Right lobe of liver (tissue), 6 donors: ENCODE data around the gene CTDSPL. TPM values are rescaled to one million over a fixed set of nuclear protein-coding genes. Genes with fewer than 3 reads are reported as not detected.
A peak's percentile ranks its signal among the peaks of the same experiment; 100 is the strongest.

Experiments used
- ATAC-seq, 4 donors: fragments of 200-7000 bp; cut with Tn5 transposase; one replicate each; pipeline ENCODE4 v1.9.1; 2020; ENCODE audit warnings: mild to moderate bottlenecking in 4 of 4, moderate library complexity in 4 of 4
- DNase-seq, 3 donors: peaks; one replicate each; pipeline ENCODE4 v3.0.0-alpha.2; 2020
- H3K27ac ChIP-seq, 3 donors: fragments of 200-600 bp; one replicate each; pipeline ENCODE4 v1.8.0; 2022
- H3K27me3 ChIP-seq, 2 donors: fragments of 200-600 bp; one replicate each; pipeline ENCODE4 v1.8.0; 2022
- H3K36me3 ChIP-seq, 4 donors: fragments of 200-600 bp; sonication (generic) in 1 of 4; one replicate each; pipeline versions ENCODE4 v1.5.1 to v1.8.0; 2017 to 2022; ENCODE audit warnings: control low read depth in 1 of 4
- H3K4me1 ChIP-seq, 4 donors: fragments of 200-600 bp; sonication (generic) in 1 of 4; one replicate each; pipeline versions ENCODE4 v1.5.1 to v1.8.0; 2017 to 2022; ENCODE audit warnings: control low read depth in 1 of 4
- H3K4me3 ChIP-seq, 3 donors: fragments of 200-600 bp; one replicate each; pipeline ENCODE4 v1.8.0; 2022
- H3K9me3 ChIP-seq, 4 donors: fragments of 200-600 bp; sonication (generic) in 1 of 4; one replicate each; pipeline versions ENCODE4 v1.5.1 to v1.8.0; 2017 to 2022; ENCODE audit warnings: control low read depth in 1 of 4
- POLR2A ChIP-seq: fragments of 450-650 bp; IDR thresholded peaks from one replicate; pipeline ENCODE4 v1.6.1; 2017; ENCODE audit warnings: antibody characterized with exemption, mild to moderate bottlenecking
- WGBS: methylation state at CpG from one replicate; pipeline ENCODE4 v1.1.6; 2018; ENCODE audit warnings: low coverage, low lambda C conversion rate; ENCODE audit not compliant: insufficient coverage; ENCODE audit errors: missing lambda C conversion rate; 5-methylcytosine and 5-hydroxymethylcytosine counted together
- intact Hi-C, 2 donors: fragments of 100-400 bp; cut with DNase I; formaldehyde crosslinking; loops; one replicate each; pipeline versions ENCODE4 v1.11.2 to v1.14.1; 2022
- total RNA-seq, 6 experiments: library from RNA; depleted of rRNA in 2 of 6; stranded (reverse); fragments of >200 nt in 2 of 6; fragmentation: NEBNext Ultra II Directional in 3 of 6; extraction: Animal tissue kit (Norgen Biotek cat#: 25700) in 3 of 6; gene quantifications; one replicate each; pipeline versions ENCODE4 v1.1.0 to v1.2.4, GENCODE V29; 2016 to 2023
- TF ChIP-seq, protein P1 (sequence below), 4 donors: fragments of 200-600 bp in 3 of 4; fragments of 450-650 bp in 1 of 4; IDR thresholded peaks; one replicate each; pipeline versions ENCODE4 v1.5.1 to v1.8.0; 2016 to 2022; ENCODE audit warnings: antibody characterized with exemption in 4 of 4, mild to moderate bottlenecking in 2 of 4
- donor health status: DM: no; HTN: yes; CAD: no.
- donor health status: DM: no; HTN: no; CAD: no.
- donor health status: DM: no; HTN: no; CAD: no.
- donor health status: DM: no; HTN: yes; CAD: no.
- donor health status: DM: no; HTN: yes; CAD: no.

The CTDSPL gene
- total RNA-seq, 6 experiments from 2014 or later = 14.9 to 22.8 (median 18.0) TPM

- DNase-seq = peak; percentile 73 to 88 (median 86)
- peak; percentile 68 for TF ChIP-seq POLR2A
- TF ChIP-seq, protein P1, sequence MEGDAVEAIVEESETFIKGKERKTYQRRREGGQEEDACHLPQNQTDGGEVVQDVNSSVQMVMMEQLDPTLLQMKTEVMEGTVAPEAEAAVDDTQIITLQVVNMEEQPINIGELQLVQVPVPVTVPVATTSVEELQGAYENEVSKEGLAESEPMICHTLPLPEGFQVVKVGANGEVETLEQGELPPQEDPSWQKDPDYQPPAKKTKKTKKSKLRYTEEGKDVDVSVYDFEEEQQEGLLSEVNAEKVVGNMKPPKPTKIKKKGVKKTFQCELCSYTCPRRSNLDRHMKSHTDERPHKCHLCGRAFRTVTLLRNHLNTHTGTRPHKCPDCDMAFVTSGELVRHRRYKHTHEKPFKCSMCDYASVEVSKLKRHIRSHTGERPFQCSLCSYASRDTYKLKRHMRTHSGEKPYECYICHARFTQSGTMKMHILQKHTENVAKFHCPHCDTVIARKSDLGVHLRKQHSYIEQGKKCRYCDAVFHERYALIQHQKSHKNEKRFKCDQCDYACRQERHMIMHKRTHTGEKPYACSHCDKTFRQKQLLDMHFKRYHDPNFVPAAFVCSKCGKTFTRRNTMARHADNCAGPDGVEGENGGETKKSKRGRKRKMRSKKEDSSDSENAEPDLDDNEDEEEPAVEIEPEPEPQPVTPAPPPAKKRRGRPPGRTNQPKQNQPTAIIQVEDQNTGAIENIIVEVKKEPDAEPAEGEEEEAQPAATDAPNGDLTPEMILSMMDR (IDR thresholded peaks at IDR 0.05) = no peak
- Histone ChIP-seq H3K9me3 (no peaks in the 10 kb centered on the region), H3K27ac (peak overlapping the region; percentile 52 to 81 (median 64)), H3K27me3 (no peaks in the 10 kb centered on the region), H3K4me1 (peaks cover 0 to 7% (median 3%) of the 10 kb centered on the region in 4 donors), H3K36me3 (no peaks in the 10 kb centered on the region), H3K4me3 (peak overlapping the region; percentile 46 to 59 (median 49))
- ATAC-seq = peak; percentile 43 to 64 (median 62)
- intact Hi-C loops = no loop called here
- WGBS = 19% methylated on average over 27 of the region's 49 CpGs
Measured at GRCh38 chr3:37993820-37994638, 132.3 kb downstream of the CTDSPL start.

DNA sequence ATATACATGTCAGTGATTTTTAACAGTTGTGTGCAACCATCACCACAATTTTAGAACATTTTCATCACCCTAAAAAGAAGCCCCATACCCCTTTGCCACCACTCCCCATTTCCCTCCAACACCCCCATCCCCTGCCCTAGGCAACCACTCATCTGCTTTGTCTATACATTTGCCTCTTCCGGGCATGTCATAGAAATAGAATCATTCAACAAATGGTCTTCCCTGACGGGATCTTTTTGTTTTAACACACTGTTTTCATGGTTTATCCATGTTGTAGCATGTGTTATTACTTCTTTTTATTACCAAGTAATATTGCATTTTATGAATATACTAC, 132.9 kb downstream of the CTDSPL start:
- H3K4me1 ChIP-seq = peaks cover 0 to 7% (median 3%) of the 10 kb centered on the region in 4 donors
- no peaks in the 10 kb centered on the region for H3K9me3 ChIP-seq
- H3K27ac ChIP-seq = peak overlapping the region; percentile 52 to 81 (median 64)
- intact Hi-C loops = no loop called here
- DNase-seq = no peak
- TF ChIP-seq POLR2A = no peak
- TF ChIP-seq, protein P1 (IDR thresholded peaks at IDR 0.05) = no peak
- 55% methylated on average over 2 of the region's 2 CpGs for WGBS
- no peaks in the 10 kb centered on the region for H3K27me3 ChIP-seq
- no peak for ATAC-seq
- peak overlapping the region; percentile 46 to 59 (median 49) for H3K4me3 ChIP-seq
- H3K36me3 ChIP-seq = no peaks in the 10 kb centered on the region

- DNase-seq = peak in 1 of 3 donors; percentile 25
- intact Hi-C loops = no loop called here
- TF ChIP-seq POLR2A = no peak
- TF ChIP-seq, protein P1 (IDR thresholded peaks at IDR 0.05) = no peak
- no peaks in the 10 kb centered on the region for H3K36me3 ChIP-seq
- H3K27me3 ChIP-seq = no peaks in the 10 kb centered on the region
- H3K9me3 ChIP-seq = no peaks in the 10 kb centered on the region
- no peak for ATAC-seq
- 77% methylated on average over 6 of the region's 10 CpGs for WGBS
- H3K4me3 ChIP-seq = no peak overlapping the region
- H3K27ac ChIP-seq = no peak overlapping the region
- H3K4me1 ChIP-seq = peaks cover 0 to 7% (median 3%) of the 10 kb centered on the region in 4 donors
Measured at GRCh38 chr3:37995652-37996641, 134.3 kb downstream of the CTDSPL start.

DNA sequence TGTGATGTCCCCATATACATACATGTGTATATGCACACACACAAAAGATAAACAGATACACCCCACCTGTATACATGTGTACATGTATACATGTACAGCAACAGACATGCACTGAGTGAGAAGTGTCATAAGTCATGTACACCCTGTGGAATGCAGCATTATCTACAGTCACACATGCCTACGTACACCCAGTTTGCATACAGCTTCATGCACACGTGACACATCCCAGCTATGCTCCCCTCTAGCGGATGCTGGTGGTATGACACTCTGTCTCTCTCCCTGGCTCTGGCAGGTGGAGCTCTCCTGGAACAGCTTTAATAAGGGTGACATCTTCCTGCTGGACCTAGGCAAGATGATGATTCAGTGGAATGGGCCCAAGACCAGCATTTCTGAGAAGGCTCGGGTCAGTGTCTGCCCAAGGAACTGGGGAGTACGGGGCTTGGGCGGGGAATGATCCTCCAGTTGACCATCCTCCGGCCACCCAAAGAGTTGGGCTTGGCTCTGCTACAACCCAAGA, 135.2 kb downstream of the CTDSPL start:
- peaks cover 0 to 7% (median 3%) of the 10 kb centered on the region in 4 donors for H3K4me1 ChIP-seq
- DNase-seq = peak in 2 of 3 donors; percentile 63 to 76
- intact Hi-C loops = no loop called here

More for the DNA sequence above, 135.2 kb downstream of the CTDSPL start:
- no peaks in the 10 kb centered on the region for H3K9me3 ChIP-seq
- WGBS = 0% methylated on average over 3 of the region's 7 CpGs
- no peak overlapping the region for H3K27ac ChIP-seq
- H3K27me3 ChIP-seq = no peaks in the 10 kb centered on the region
- TF ChIP-seq, protein P1 (IDR thresholded peaks at IDR 0.05) = peak; percentile 83 to 94 (median 89)
- no peak for TF ChIP-seq POLR2A
- H3K36me3 ChIP-seq = no peaks in the 10 kb centered on the region
- H3K4me3 ChIP-seq = no peak overlapping the region
- peak; percentile 63 to 76 (median 70) for ATAC-seq
